WTC11 (cell line): ENCODE results near the gene HSDL2. TPM values are rescaled to one million over a fixed set of nuclear protein-coding genes. Genes with fewer than 3 reads are reported as not detected.

Experiments
- ATAC-seq: fragments of 200-7000 bp; cut with Tn5 transposase; 2 replicates; pipeline ENCODE4 v1.10.0; 2021; ENCODE audit warnings: mild to moderate bottlenecking, moderate library complexity
- CTCF ChIA-PET: fragments of 300-600 bp; sonication (Branson Sonifier 250); formaldehyde crosslinking; loops from one replicate; lab custom pipeline; 2021; ENCODE audit warnings: antibody characterized with exemption; lab: Charles Lee
- POLR2A ChIA-PET: fragments of 350-600 bp; sonication (Branson Sonifier 250); formaldehyde crosslinking; loops from one replicate; lab custom pipeline; 2021; ENCODE audit warnings: antibody characterized with exemption; lab: Charles Lee
- DNase-seq: peaks from one replicate; pipeline ENCODE4 v3.0.0; 2021; ENCODE audit warnings: low spot score
- H3K27ac Mint-ChIP-seq: 2 replicates; pipeline ENCODE4 v1.8.0; 2021; ENCODE audit warnings: mixed read lengths
- H3K27me3 Mint-ChIP-seq: 2 replicates; pipeline ENCODE4 v1.8.0; 2021; ENCODE audit warnings: low read depth, mild to moderate bottlenecking, moderate library complexity, mixed read lengths
- H3K36me3 Mint-ChIP-seq: 2 replicates; pipeline ENCODE4 v1.8.0; 2021; ENCODE audit warnings: mixed read lengths
- H3K4me1 Mint-ChIP-seq: 2 replicates; pipeline ENCODE4 v1.8.0; 2022; ENCODE audit warnings: mixed read lengths
- H3K4me3 Mint-ChIP-seq: 2 replicates; pipeline ENCODE4 v1.8.0; 2021; ENCODE audit warnings: mild to moderate bottlenecking, moderate library complexity, mixed read lengths
- H3K9me3 Mint-ChIP-seq: 2 replicates; pipeline ENCODE4 v1.8.0; 2021; ENCODE audit warnings: mixed read lengths
- ATF3 ChIP-seq: sonication (generic); formaldehyde crosslinking; conservative IDR thresholded peaks from 2 replicates; pipeline ENCODE4 v1.8.1; 2022; ENCODE audit warnings: mild to moderate bottlenecking, missing genetic modification reagents
- ATF6 ChIP-seq: sonication (generic); formaldehyde crosslinking; IDR thresholded peaks from 2 replicates; pipeline ENCODE4 v1.8.1; 2023; ENCODE audit warnings: mild to moderate bottlenecking, missing genetic modification reagents
- CREB1 ChIP-seq: sonication (generic); formaldehyde crosslinking; IDR thresholded peaks from 2 replicates; pipeline ENCODE4 v1.8.0; 2023; ENCODE audit warnings: mild to moderate bottlenecking, missing genetic modification reagents
- EMX1 ChIP-seq: fragments of 250-450 bp; sonication (Bioruptor Pico); IDR thresholded peaks from 2 replicates; pipeline ENCODE4 v1.8.0; 2021; ENCODE audit warnings: mild to moderate bottlenecking
- ERG ChIP-seq: fragments of 250-450 bp; sonication (Bioruptor Pico); IDR thresholded peaks from 2 replicates; pipeline ENCODE4 v1.8.0; 2021; ENCODE audit warnings: mild to moderate bottlenecking
- ESRRA ChIP-seq: sonication (generic); formaldehyde crosslinking; IDR thresholded peaks from 2 replicates; pipeline ENCODE4 v1.8.1; 2022; ENCODE audit warnings: mild to moderate bottlenecking, missing genetic modification reagents, borderline replicate concordance
- FOXK1 ChIP-seq: sonication (generic); formaldehyde crosslinking; IDR thresholded peaks from 2 replicates; pipeline ENCODE4 v1.8.0; 2022; ENCODE audit warnings: mild to moderate bottlenecking, moderate library complexity, missing genetic modification reagents
- KAT7 ChIP-seq: sonication (generic); formaldehyde crosslinking; IDR thresholded peaks from 2 replicates; pipeline ENCODE4 v1.8.1; 2023; ENCODE audit warnings: missing genetic modification reagents, mild to moderate bottlenecking, borderline replicate concordance
- NR2C2 ChIP-seq: sonication (generic); formaldehyde crosslinking; IDR thresholded peaks from 2 replicates; pipeline ENCODE4 v1.8.0; 2022; ENCODE audit warnings: mild to moderate bottlenecking, missing genetic modification reagents
- NR3C1 ChIP-seq: sonication (generic); formaldehyde crosslinking; conservative IDR thresholded peaks from 2 replicates; pipeline ENCODE4 v1.8.1; 2023; ENCODE audit warnings: low read depth, mild to moderate bottlenecking, missing genetic modification reagents
- PREB ChIP-seq: sonication (generic); formaldehyde crosslinking; IDR thresholded peaks from 2 replicates; pipeline ENCODE4 v1.8.1; 2022; ENCODE audit warnings: mild to moderate bottlenecking, missing genetic modification reagents, moderate library complexity, borderline replicate concordance
- RORB ChIP-seq: fragments of 250-450 bp; sonication (Bioruptor Pico); IDR thresholded peaks from 2 replicates; pipeline ENCODE4 v1.9.0; 2021; ENCODE audit warnings: mild to moderate bottlenecking
- SP1 ChIP-seq: sonication (generic); formaldehyde crosslinking; conservative IDR thresholded peaks from 2 replicates; pipeline ENCODE4 v1.8.1; 2022; ENCODE audit warnings: missing genetic modification reagents
- USF2 ChIP-seq: sonication (generic); formaldehyde crosslinking; IDR thresholded peaks from 2 replicates; pipeline ENCODE4 v1.8.1; 2023; ENCODE audit warnings: mild to moderate bottlenecking, missing genetic modification reagents, moderate library complexity
- total RNA-seq: library from RNA; stranded (reverse); gene quantifications from 3 replicates; pipeline ENCODE4 v1.2.3, GENCODE V29; 2021
- TF ChIP-seq, protein P1 (sequence below): fragments of 250-450 bp; sonication (Bioruptor Pico); IDR thresholded peaks from 2 replicates; pipeline ENCODE4 v2.1.2; 2022; ENCODE audit warnings: mild to moderate bottlenecking, moderate library complexity
- TF ChIP-seq, protein P2 (sequence below): fragments of 250-450 bp; sonication (Bioruptor Pico); IDR thresholded peaks from 2 replicates; pipeline ENCODE4 v1.9.0; 2021; ENCODE audit warnings: mild to moderate bottlenecking
- TF ChIP-seq, protein P3 (sequence below): sonication (generic); formaldehyde crosslinking; IDR thresholded peaks from 2 replicates; pipeline ENCODE4 v1.8.0; 2022; ENCODE audit warnings: mild to moderate bottlenecking, missing genetic modification reagents
- TF ChIP-seq, protein P4 (sequence below): fragments of 200-600 bp; IDR thresholded peaks from 2 replicates; pipeline ENCODE4 v1.8.0; 2022; ENCODE audit warnings: antibody characterized with exemption
- TF ChIP-seq, protein P5 (sequence below): sonication (generic); formaldehyde crosslinking; IDR thresholded peaks from 2 replicates; pipeline ENCODE4 v1.8.1; 2022; ENCODE audit warnings: low read depth, mild to moderate bottlenecking, moderate library complexity, missing genetic modification reagents, borderline replicate concordance

Gene HSDL2
- total RNA-seq, 1 experiment from 2014 or later: 13.8 TPM

DNA sequence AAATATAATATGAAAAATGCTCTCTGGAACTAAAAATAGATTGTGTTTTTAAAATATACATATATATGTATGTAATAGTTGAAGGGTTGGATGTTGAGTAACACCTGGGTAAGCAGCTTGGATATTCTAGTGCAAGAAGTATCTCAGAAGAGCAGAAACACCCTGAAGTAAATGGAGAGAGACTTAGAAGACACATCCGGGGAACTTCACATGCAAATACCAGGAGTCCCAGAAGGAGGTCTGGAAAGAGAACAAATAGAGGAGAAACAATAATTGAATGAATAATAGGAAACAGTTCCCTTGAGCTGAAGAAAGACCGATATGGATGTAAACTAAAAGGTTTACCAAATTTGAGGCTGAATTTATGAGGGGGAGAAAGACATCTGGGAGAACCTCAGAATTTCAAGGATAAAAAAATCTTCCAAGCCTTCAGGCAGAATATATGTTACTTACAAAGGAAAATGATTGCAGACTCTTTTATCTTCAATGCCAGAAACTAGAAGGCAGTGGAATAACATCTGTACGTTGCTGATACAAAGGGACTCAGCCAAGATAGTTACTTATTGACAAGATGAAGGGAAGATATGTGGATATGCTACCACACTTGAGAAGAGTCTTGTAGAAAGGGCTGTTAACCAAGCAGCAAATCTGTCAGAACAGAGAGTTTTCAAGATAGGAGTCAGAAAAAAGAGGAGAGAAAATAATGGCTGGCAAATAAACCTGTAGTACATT is 42.7 kb downstream of the HSDL2 start:
- ATAC-seq (no peak), DNase-seq (no peak)
- no peaks in the 10 kb centered on the region for H3K27me3 Mint-ChIP-seq
- H3K4me3 Mint-ChIP-seq: no peak overlapping the region
- POLR2A ChIA-PET: no interaction called here
- CTCF ChIA-PET: no interaction called here
- H3K9me3 Mint-ChIP-seq: no peaks in the 10 kb centered on the region
- no peaks in the 10 kb centered on the region for H3K4me1 Mint-ChIP-seq
- no peak overlapping the region for H3K27ac Mint-ChIP-seq
- H3K36me3 Mint-ChIP-seq: no peaks in the 10 kb centered on the region
- TF ChIP-seq FOXK1 (no peak), NR2C2 (no peak), RORB (CRISPR knock-in tag) (no peak), ATF6 (CRISPR knock-in tag) (no peak), NR3C1 (no peak), CREB1 (CRISPR knock-in tag) (no peak), SP1 (CRISPR knock-in tag) (no peak), PREB (CRISPR knock-in tag) (no peak), USF2 (CRISPR knock-in tag) (no peak), ERG (no peak), ESRRA (CRISPR knock-in tag) (no peak), EMX1 (no peak), KAT7 (CRISPR knock-in tag) (no peak), ATF3 (no peak)
- TF ChIP-seq, protein P1, sequence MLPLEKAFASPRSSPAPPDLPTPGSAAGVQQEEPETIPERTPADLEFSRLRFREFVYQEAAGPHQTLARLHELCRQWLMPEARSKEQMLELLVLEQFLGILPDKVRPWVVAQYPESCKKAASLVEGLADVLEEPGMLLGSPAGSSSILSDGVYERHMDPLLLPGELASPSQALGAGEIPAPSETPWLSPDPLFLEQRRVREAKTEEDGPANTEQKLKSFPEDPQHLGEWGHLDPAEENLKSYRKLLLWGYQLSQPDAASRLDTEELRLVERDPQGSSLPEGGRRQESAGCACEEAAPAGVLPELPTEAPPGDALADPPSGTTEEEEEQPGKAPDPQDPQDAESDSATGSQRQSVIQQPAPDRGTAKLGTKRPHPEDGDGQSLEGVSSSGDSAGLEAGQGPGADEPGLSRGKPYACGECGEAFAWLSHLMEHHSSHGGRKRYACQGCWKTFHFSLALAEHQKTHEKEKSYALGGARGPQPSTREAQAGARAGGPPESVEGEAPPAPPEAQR: no peak
- TF ChIP-seq, protein P2, sequence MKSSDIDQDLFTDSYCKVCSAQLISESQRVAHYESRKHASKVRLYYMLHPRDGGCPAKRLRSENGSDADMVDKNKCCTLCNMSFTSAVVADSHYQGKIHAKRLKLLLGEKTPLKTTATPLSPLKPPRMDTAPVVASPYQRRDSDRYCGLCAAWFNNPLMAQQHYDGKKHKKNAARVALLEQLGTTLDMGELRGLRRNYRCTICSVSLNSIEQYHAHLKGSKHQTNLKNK (CRISPR knock-in tag): no peak
- TF ChIP-seq, protein P3, sequence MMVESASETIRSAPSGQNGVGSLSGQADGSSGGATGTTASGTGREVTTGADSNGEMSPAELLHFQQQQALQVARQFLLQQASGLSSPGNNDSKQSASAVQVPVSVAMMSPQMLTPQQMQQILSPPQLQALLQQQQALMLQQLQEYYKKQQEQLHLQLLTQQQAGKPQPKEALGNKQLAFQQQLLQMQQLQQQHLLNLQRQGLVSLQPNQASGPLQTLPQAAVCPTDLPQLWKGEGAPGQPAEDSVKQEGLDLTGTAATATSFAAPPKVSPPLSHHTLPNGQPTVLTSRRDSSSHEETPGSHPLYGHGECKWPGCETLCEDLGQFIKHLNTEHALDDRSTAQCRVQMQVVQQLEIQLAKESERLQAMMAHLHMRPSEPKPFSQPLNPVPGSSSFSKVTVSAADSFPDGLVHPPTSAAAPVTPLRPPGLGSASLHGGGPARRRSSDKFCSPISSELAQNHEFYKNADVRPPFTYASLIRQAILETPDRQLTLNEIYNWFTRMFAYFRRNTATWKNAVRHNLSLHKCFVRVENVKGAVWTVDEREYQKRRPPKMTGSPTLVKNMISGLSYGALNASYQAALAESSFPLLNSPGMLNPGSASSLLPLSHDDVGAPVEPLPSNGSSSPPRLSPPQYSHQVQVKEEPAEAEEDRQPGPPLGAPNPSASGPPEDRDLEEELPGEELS (CRISPR knock-in tag): no peak
- TF ChIP-seq, protein P4, sequence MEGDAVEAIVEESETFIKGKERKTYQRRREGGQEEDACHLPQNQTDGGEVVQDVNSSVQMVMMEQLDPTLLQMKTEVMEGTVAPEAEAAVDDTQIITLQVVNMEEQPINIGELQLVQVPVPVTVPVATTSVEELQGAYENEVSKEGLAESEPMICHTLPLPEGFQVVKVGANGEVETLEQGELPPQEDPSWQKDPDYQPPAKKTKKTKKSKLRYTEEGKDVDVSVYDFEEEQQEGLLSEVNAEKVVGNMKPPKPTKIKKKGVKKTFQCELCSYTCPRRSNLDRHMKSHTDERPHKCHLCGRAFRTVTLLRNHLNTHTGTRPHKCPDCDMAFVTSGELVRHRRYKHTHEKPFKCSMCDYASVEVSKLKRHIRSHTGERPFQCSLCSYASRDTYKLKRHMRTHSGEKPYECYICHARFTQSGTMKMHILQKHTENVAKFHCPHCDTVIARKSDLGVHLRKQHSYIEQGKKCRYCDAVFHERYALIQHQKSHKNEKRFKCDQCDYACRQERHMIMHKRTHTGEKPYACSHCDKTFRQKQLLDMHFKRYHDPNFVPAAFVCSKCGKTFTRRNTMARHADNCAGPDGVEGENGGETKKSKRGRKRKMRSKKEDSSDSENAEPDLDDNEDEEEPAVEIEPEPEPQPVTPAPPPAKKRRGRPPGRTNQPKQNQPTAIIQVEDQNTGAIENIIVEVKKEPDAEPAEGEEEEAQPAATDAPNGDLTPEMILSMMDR: no peak
- TF ChIP-seq, protein P5, sequence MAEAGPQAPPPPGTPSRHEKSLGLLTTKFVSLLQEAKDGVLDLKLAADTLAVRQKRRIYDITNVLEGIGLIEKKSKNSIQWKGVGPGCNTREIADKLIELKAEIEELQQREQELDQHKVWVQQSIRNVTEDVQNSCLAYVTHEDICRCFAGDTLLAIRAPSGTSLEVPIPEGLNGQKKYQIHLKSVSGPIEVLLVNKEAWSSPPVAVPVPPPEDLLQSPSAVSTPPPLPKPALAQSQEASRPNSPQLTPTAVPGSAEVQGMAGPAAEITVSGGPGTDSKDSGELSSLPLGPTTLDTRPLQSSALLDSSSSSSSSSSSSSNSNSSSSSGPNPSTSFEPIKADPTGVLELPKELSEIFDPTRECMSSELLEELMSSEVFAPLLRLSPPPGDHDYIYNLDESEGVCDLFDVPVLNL (CRISPR knock-in tag): no peak
